ENCODE data around the gene FXYD6.

DNA sequence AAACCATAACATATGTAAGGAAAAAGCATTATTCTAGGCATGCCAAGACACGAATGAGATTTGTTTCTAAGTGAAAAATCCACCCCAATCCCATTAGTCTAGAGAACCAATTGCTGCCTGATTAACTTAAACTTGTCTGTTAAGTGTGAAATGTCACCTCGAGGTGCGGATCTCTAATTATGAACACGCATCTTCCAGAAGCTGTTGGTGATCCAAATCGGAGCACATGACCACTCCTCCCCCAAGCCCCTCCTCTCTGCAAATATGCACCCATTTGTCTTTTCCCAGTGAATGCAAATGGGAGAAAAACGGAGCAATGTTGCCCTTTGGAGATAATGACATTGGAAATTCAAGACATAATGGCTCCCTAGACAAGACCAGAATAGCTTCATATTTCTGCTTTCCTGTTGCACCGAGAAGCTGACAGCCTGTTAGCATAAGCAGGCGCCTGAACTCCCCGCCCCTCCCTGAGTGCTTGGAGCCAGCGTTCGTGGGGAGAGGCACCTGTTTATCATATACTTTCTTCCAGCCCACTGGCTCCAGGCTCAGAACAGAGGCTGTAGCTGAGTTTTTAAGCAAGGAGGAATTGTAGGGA is 6.0 kb upstream of the FXYD6 start:
- TF ChIP-seq POLR2AphosphoS5 (IDR thresholded peaks at IDR 0.05; ENCODE audit: low read depth) (no peak), GABPA (IDR thresholded peaks at IDR 0.05; ENCODE audit: low read depth) (no peak)
- TF ChIP-seq, protein P1, sequence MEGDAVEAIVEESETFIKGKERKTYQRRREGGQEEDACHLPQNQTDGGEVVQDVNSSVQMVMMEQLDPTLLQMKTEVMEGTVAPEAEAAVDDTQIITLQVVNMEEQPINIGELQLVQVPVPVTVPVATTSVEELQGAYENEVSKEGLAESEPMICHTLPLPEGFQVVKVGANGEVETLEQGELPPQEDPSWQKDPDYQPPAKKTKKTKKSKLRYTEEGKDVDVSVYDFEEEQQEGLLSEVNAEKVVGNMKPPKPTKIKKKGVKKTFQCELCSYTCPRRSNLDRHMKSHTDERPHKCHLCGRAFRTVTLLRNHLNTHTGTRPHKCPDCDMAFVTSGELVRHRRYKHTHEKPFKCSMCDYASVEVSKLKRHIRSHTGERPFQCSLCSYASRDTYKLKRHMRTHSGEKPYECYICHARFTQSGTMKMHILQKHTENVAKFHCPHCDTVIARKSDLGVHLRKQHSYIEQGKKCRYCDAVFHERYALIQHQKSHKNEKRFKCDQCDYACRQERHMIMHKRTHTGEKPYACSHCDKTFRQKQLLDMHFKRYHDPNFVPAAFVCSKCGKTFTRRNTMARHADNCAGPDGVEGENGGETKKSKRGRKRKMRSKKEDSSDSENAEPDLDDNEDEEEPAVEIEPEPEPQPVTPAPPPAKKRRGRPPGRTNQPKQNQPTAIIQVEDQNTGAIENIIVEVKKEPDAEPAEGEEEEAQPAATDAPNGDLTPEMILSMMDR (IDR thresholded peaks at IDR 0.05; ENCODE audit: insufficient read depth, low read length) = no peak
- TF ChIP-seq, protein P2, sequence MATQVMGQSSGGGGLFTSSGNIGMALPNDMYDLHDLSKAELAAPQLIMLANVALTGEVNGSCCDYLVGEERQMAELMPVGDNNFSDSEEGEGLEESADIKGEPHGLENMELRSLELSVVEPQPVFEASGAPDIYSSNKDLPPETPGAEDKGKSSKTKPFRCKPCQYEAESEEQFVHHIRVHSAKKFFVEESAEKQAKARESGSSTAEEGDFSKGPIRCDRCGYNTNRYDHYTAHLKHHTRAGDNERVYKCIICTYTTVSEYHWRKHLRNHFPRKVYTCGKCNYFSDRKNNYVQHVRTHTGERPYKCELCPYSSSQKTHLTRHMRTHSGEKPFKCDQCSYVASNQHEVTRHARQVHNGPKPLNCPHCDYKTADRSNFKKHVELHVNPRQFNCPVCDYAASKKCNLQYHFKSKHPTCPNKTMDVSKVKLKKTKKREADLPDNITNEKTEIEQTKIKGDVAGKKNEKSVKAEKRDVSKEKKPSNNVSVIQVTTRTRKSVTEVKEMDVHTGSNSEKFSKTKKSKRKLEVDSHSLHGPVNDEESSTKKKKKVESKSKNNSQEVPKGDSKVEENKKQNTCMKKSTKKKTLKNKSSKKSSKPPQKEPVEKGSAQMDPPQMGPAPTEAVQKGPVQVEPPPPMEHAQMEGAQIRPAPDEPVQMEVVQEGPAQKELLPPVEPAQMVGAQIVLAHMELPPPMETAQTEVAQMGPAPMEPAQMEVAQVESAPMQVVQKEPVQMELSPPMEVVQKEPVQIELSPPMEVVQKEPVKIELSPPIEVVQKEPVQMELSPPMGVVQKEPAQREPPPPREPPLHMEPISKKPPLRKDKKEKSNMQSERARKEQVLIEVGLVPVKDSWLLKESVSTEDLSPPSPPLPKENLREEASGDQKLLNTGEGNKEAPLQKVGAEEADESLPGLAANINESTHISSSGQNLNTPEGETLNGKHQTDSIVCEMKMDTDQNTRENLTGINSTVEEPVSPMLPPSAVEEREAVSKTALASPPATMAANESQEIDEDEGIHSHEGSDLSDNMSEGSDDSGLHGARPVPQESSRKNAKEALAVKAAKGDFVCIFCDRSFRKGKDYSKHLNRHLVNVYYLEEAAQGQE (IDR thresholded peaks at IDR 0.05; ENCODE audit: insufficient replicate concordance, low read depth) = no peak
